GM12892 (cell line): ENCODE measurements around the gene SLC12A9.
A peak's percentile ranks its signal among the peaks of the same experiment; 100 is the strongest.

Experiments used
- DNase-seq: peaks from one replicate; pipeline ENCODE4 v3.0.0; 2011; ENCODE audit not compliant: insufficient read length
- FAIRE-seq: peaks from 2 replicates; lab custom pipeline; 2011; peaks lifted over from hg19 to GRCh38; lab: Jason Lieb, UNC
- POLR2A ChIP-seq: IDR thresholded peaks from 2 replicates; pipeline ENCODE4 v1.6.1; 2011; ENCODE audit warnings: low read depth, low read length, control low read depth
- POLR2AphosphoS5 ChIP-seq: IDR thresholded peaks from 2 replicates; pipeline ENCODE4 v1.6.1; 2011; ENCODE audit warnings: low read depth, low read length, control low read depth
- TAF1 ChIP-seq: IDR thresholded peaks from 2 replicates; pipeline ENCODE4 v1.6.1; 2011; ENCODE audit warnings: low read depth, mild to moderate bottlenecking, control low read depth, low read length, borderline replicate concordance

SLC12A9 gene

DNA sequence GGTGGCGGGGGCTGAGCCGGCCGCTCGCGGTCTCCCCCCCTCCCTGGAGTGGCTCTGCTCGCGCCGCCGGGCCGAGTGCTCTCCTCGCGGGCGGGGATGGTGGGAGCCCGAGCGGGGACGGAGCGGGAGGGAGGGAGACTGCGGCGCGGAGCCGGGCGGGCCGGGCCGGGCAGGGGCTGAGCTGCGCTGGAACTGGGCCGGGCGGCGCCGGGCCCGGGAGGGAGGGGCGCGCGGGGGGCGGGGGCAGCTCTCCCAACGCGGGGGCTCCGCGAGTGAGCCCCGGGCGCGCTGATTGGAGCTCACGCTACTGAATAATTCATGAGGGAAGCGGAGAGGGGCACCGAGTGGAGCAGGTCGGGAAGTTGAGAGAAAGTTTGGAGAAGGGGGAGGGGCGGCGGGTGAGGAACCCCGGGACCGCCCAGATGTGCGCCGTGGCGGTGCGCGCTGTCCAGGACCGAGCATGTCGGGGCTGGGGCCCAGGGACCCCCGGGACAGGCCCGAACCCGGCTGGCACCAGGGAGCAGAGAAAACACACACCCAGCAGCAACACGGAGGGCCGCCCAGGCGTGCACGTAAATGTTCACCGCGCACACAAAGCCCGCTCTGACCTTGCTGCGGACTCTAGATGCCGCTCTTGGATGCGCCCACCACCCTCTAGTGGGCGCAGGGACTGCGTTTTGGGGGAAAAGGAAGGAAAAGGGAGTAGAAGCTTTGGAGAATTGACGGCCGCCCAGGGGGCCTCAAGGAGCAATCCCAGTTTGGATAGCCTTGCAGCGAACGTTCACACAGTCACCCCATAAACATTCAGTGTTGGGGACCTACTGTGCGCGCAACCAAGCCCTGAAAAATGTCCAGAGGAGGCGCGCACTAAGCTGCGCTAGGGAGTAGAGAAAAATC is 24.9 kb upstream of the SLC12A9 start, which contains the start of gene EPHB4:
Gene EPHB4 (minus strand): TSS at position 194 of the 897 bp plus-strand sequence. CDS start 493 bp downstream, outside the sequence.
- TF ChIP-seq TAF1 (no peak), POLR2AphosphoS5 (no peak), POLR2A (no peak)
- FAIRE-seq (no peak), DNase-seq (no peak)

DNA sequence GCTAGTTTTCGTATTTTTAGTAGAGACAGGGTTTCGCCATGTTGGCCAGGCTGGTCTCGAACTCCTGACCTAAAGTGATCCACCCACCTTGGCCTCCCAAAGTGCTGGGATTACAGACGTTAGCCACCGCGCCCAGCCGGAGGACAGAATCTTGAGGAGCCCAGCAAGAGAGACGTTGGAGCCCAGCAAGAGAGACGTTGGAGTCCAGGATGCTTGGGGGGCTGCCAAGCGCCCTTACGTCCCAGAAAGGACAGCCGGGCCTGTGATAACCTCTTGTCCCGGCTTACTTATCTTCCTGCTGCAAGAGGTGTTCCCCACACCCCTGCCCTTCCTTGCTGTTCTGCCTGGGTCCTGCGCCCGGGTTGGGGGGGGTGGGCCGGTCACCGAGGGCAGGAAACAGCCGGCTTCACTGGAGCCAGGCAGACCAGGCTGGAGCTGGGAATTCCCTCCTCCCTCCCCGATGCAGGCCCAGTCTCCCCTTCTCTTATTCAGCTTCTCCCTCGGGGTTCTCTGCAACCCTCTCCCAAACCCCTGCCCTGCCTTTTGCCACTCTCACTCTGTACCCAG is 23.3 kb upstream of the SLC12A9 start:
- DNase-seq (no peak), FAIRE-seq (no peak)
- TF ChIP-seq POLR2AphosphoS5 (no peak), TAF1 (no peak), POLR2A (no peak)

DNA sequence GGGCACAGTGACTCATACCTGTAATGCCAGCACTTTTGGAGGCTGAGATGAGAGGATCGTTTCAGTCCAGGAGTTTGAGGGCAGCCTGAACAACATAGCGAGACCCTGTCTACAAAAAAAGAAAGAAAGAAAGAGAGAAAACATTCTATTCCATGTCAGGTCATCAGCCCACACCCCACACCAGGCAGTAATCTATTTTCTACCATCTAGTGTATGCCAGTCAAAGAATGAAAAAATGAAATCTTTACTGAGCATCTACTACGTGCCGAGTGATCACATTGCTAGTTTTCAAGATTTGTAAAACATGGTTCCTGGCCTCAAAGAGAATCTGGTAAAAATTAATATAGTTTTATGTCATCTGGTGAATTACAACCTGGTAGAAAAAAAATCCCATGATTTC is 22.1 kb upstream of the SLC12A9 start:
- no peak for TF ChIP-seq POLR2AphosphoS5
- no peak for FAIRE-seq
- DNase-seq, result no peak

DNA sequence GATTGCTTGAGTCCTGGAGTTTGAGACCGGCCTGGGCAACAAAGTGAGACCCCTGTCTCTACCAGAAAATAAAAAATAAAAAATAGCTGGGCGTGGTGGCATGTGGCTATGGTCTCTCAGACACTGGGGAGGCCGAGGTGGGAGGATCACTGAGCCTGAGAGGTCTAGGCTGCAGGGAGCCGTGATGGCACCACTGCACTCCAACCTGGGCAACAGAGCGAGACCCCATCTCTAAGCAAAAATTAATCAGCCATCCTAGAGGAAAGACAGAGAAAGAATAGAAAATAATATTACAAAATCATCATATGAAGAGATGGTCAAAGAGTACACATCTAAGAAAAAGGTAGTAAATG is 20.3 kb upstream of the SLC12A9 start:
- DNase-seq (no peak), FAIRE-seq (no peak)

DNA sequence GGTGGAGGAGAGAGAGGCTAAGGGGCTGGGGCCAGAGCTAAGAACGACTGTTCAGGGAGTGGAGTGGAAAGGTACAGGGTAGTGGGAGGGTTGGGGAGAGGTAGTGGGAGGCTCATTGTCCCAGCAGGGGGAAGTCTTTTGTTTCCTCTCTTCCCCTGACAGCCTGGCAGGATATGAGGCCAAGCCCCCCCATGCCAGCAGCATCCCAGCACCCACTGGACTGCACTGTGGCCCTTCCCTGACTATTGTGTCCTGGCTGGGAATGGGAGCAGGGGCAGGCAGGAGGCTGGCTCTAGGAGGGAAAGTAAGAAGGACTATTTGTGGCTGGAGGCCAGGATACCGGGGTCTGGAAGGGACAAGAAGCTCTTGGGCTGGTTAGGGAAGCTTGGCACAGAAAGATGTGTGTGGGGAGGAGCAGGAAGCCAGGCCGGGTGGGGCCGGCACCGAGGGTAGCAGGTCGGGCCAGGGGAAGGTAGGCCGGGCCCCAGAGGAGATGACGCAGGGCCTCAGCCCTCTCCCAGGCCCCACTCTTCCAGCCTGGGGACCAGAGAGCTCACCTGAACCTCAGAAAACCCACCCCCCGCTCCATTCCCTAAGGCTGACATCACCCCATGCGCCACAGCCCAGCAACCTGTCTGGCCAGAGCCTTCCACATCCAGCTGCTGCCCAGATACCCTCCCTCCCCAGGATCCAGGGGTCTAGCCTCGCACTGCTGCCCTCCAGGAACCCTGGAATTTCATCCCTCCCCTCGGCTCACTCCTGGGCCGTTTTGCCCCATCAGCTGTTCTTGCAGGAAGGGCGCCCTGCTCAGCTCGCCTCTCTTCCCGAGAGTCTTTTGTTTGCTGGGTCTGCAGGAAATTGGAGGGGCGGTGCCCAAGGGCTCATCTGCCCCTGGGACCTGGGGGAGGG is 16.4 kb upstream of the SLC12A9 start:
- DNase-seq, result no peak
- TF ChIP-seq TAF1, result no peak
- no peak for TF ChIP-seq POLR2A
- TF ChIP-seq POLR2AphosphoS5, result no peak
- FAIRE-seq, result no peak

More for the DNA sequence above, 20.3 kb upstream of the SLC12A9 start:
- TF ChIP-seq POLR2AphosphoS5, result no peak
- no peak for TF ChIP-seq POLR2A
- no peak for TF ChIP-seq TAF1

DNA sequence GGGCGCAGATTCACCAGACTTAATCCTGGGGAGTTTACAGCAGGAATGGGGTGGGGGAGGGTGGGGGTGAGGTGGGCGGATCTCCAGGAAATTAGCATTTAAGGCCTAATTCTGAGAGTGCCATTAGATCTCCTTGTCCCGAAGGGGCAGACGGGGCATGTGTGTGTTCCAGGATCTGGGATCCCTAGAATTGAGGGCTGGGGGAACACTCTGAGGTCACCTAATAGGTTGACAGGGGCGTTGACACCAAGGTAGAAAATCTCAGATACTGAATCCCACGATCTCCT is 15.8 kb upstream of the SLC12A9 start:
- TF ChIP-seq POLR2AphosphoS5, result no peak
- no peak for TF ChIP-seq TAF1
- no peak for TF ChIP-seq POLR2A
- no peak for FAIRE-seq

DNA sequence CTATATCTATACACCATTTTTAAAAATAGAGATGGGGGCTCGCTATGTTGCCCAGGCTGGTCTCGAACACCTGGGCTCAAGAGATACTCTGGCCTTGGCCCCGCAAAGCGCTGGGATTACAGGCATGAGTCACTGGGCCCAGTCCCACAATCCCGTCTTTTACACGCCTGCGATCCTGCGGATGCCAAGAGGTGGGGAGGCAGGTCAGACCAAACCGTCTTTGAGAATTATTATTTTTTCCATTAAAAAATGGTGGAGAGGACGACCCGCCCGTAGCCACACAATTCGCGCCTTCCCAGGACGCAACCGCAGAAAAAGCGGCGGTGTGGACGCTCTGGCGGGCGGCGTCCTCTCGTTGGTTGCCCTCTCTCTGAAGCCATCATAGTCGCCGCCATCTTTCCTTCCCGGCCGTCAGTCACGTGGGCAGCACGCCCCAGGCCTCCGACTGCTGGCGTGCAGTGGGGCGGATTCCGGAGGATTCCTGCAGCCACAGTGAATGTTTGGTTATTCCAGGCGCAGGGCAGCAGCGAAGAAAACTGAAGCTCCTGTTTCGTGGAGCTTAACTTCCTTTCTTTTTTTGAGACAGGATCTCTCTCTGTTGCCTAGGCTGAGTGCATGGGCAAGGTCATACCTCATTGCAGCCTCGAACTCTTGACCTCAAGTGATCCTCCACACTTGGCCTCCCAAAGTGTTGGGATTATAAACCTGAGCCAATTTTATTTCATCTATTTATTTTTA is 15.2 kb upstream of the SLC12A9 start:
- peak; percentile 84 for FAIRE-seq
- peak; percentile 80 for DNase-seq
- TF ChIP-seq POLR2AphosphoS5 (no peak), POLR2A (peak; percentile 27; the same call in 1 of the 2 replicates), TAF1 (peak; percentile 39; the same call in 1 of the 2 replicates)

More for the DNA sequence above, 15.8 kb upstream of the SLC12A9 start:
- no peak for DNase-seq

DNA sequence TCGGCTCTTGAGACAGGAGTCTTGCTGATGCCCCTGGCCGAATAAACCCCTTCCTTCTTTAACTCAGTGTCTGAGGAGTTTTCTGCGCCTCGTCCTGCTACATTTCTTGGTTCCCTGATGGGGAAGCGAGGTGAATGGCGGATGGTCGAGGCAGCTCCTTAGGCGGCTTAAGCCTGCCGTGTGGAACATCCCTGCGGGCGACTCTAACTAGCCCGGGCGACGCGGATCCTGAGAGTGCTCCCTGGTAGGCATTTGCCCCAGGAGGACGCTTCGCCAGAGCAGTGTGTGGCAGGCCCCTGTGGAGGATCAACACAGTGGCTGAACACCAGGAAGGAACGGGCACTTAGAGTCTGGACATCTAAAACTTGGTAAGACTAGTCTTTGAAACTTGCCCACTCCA is 13.2 kb upstream of the SLC12A9 start:
- TF ChIP-seq TAF1 (no peak), POLR2A (no peak), POLR2AphosphoS5 (no peak)
- FAIRE-seq, result no peak
- no peak for DNase-seq

DNA sequence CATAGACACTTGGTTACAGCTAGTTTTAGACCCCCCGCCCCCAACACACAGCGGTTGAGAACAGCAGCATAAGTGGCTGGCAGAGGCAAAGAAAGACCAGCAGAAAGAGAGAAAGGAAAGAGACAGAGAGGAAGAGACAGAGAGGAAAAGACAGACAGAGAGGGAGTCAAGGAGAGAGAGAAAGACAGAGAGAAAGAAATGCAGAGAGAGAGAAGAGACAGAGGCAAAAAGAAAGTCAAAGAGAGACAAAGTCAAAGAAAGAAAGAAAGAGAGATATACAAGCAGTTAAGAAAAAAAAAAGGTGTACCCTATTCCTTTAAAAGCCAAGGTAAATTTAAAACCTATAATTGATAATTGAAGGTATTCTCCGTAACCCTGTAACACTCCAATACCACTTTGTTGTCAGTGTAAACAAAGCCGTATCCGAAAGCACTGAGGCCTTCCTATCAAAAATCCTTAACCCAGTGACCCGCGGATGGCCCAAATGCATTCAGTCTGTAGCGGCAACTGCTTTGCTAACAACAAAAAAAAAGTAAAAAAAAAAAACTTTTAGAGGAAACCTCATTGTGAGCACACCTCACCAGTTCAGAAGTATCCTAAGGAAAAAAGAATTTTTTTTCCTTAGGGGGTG is 11.9 kb upstream of the SLC12A9 start:
- TF ChIP-seq TAF1, result no peak
- no peak for TF ChIP-seq POLR2AphosphoS5
- no peak for TF ChIP-seq POLR2A
- DNase-seq (no peak), FAIRE-seq (no peak)

DNA sequence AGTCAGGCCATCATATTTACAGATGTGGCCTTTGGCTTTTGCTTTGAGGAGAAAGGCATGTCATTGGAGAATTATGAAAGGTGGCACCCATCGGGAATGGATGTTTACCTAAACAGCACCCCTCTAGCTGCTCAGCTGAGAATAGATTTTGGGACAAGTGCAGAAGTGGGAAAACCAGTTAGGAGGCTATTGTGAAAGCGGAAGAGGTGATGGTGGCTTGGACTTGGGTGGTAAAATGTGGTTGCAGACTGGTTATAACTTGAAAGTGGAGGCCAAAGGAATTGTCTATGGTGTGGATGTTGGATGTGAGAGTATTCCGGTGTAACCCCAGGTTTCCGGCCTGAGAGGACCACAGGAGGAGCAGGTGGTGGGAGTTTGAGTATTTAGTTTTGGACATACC is 5.2 kb upstream of the SLC12A9 start:
- FAIRE-seq (no peak), DNase-seq (no peak)
- TF ChIP-seq TAF1, result no peak
- no peak for TF ChIP-seq POLR2AphosphoS5
- no peak for TF ChIP-seq POLR2A
